HAP-1 (cell line): Measurements from ENCODE around the gene TNXB.
"Not testable (repeated sequence)": the region's sequence is repeated elsewhere in the genome, so short reads cannot be mapped to it uniquely, and the experiment has no call there.

Experiments used
- DNase-seq, 2 experiments: peaks; one replicate each; pipeline ENCODE4 v3.0.0-alpha.2; 2016 to 2020; ENCODE audit warnings: low spot score in 2 of 2
- H3K27me3 ChIP-seq: fragments of 250-450 bp; sonication (Bioruptor Pico); 2 replicates; pipeline ENCODE4 v1.5.1; 2020; ENCODE audit warnings: low read depth, mild to moderate bottlenecking, moderate library complexity
- H3K36me3 ChIP-seq: fragments of 250-450 bp; sonication (Bioruptor Pico); replicated peaks from 2 replicates; pipeline ENCODE4 v1.5.1; 2020; ENCODE audit warnings: mild to moderate bottlenecking
- H3K4me1 ChIP-seq: fragments of 250-450 bp; sonication (Bioruptor Pico); 2 replicates; pipeline ENCODE4 v1.5.1; 2020; ENCODE audit warnings: mild to moderate bottlenecking
- H3K4me3 ChIP-seq: fragments of 250-450 bp; sonication (Bioruptor Pico); 2 replicates; pipeline ENCODE4 v1.5.1; 2020; ENCODE audit warnings: mild to moderate bottlenecking, moderate library complexity
- H3K9me3 ChIP-seq: fragments of 250-450 bp; sonication (Bioruptor Pico); 2 replicates; pipeline ENCODE4 v1.5.1; 2020; ENCODE audit warnings: mild to moderate bottlenecking, moderate library complexity
- in situ Hi-C: fragments of 300-500 bp; cut with MboI; formaldehyde crosslinking; loops from 3 replicates; pipeline ENCODE4 v1.14.3; 2020; ENCODE audit warnings: low sequenced_read_pairs, inconsistent platforms, mixed read lengths

TNXB gene

GRCh38 chr6:32148289-32149091 is 39.4 kb upstream of the TNXB start:
- DNase-seq = no peak
- in situ Hi-C loops = no loop called here
- no peaks in the 10 kb centered on the region for H3K36me3 ChIP-seq
- peaks cover 8% of the 10 kb centered on the region for H3K4me1 ChIP-seq
- no peaks in the 10 kb centered on the region for H3K9me3 ChIP-seq
- no peak overlapping the region for H3K4me3 ChIP-seq
- H3K27me3 ChIP-seq = peaks cover 3% of the 10 kb centered on the region; the same call in 1 of the 2 replicates

DNA sequence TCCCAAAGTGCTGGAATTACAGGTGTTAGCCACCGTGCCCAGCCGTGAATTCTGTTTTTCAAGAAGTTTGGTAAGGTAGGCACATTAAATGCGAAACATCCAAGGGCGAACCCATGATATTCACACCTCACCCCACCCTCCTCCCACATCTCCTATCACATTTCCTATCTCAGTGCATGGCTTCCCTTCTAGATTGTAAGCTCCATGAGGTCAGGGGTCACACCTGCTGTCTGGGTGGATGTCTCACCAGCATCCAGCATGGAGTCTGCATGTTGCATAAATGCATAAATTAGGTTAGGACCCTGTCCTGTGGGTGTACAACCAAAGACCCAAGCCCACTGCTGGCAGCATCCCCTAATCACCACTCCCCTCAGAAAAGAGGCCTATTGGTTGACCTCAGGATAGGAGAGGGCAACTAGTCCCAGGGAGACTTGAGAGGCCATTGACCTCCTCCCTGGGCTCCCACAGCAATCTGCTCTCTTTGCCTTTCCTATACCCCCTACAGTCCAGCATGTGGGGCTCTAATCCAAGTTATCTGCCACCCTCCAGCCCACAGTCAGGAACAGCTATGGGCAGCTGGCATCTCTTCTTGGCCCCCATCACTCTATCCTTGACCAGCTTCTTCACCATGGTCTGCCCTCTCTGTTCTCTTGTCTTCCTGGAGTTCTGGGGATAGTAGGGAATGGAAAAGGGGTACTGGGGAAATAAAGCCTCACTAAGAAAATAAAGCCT is 38.4 kb upstream of the TNXB start:
- no peak overlapping the region for H3K4me3 ChIP-seq
- H3K36me3 ChIP-seq = no peaks in the 10 kb centered on the region
- no peak for DNase-seq
- in situ Hi-C loops = no loop called here
- no peaks in the 10 kb centered on the region for H3K9me3 ChIP-seq
- H3K27me3 ChIP-seq = peaks cover 3% of the 10 kb centered on the region; the same call in 1 of the 2 replicates
- peaks cover 3% of the 10 kb centered on the region; the same call in 1 of the 2 replicates for H3K4me1 ChIP-seq

- Histone ChIP-seq H3K36me3 (no peaks in the 10 kb centered on the region), H3K27me3 (peaks cover 3% of the 10 kb centered on the region; the same call in 1 of the 2 replicates), H3K9me3 (no peaks in the 10 kb centered on the region), H3K4me3 (no peak overlapping the region), H3K4me1 (peaks cover 3% of the 10 kb centered on the region; the same call in 1 of the 2 replicates)
- DNase-seq = no peak
- in situ Hi-C loops = no loop called here
These were observed 37.5 kb upstream of the TNXB start for GRCh38 chr6:32146687-32147086.

DNA sequence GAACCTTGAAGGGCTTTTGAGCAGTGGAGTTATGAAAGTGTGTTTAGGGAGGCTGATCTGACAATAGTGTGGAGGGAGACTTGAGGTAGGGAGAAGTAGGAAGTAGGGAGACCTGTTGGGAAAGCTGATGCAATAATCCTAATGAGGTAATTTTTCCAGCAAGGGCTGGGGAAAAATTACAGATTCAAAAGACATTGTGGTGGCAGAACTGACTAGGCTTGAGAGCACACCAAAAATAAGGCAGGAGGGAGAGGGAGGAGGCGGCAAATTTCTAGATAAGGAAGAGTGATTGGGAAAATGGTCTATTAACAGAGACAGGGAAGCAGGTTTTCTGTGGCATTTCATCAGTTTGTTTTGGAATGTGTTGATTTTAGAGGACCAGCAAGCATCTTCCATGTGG is 37.1 kb upstream of the TNXB start:
- H3K4me1 ChIP-seq = peaks cover 3% of the 10 kb centered on the region; the same call in 1 of the 2 replicates
- H3K36me3 ChIP-seq = no peaks in the 10 kb centered on the region
- no peak for DNase-seq
- H3K9me3 ChIP-seq = no peaks in the 10 kb centered on the region
- peaks cover 3% of the 10 kb centered on the region; the same call in 1 of the 2 replicates for H3K27me3 ChIP-seq
- H3K4me3 ChIP-seq = no peak overlapping the region
- in situ Hi-C loops = no loop called here

DNA sequence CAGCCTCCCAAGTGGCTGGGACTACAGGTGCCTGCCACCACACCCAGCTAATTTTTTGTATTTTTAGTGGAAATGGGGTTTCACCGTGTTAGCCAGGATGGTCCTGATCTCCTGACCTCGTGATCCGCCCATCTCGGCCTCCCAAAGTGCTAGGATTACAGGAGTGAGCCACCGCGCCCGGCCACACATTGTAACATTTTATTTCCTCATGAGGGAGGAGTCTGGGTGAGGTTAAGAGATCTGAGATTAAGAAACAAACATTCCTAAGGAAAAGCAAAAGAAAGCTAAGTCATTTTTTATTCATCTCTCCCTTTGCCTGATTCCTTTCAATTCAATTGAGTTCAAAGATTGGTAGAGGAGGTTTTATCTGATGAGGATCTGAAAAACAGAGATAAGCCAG is 35.1 kb upstream of the TNXB start:
- H3K9me3 ChIP-seq, in situ Hi-C loops, H3K4me1 ChIP-seq, H3K4me3 ChIP-seq, DNase-seq, H3K27me3 ChIP-seq, H3K36me3 ChIP-seq: not testable (repeated sequence)

GRCh38 chr6:32140420-32141046 is 31.4 kb upstream of the TNXB start:
- H3K9me3 ChIP-seq = no peaks in the 10 kb centered on the region
- H3K36me3 ChIP-seq = no peaks in the 10 kb centered on the region
- in situ Hi-C loops = no loop called here
- no peak for DNase-seq
- H3K4me1 ChIP-seq = peaks cover 5% of the 10 kb centered on the region
- H3K4me3 ChIP-seq = no peak overlapping the region
- 0 out of 2 replicates have a peak, but pooled peaks cover 4% of the 10 kb centered on the region for H3K27me3 ChIP-seq

GRCh38 chr6:32139590-32139989 is 30.5 kb upstream of the TNXB start:
- in situ Hi-C loops = no loop called here
- H3K4me1 ChIP-seq = peaks cover 5% of the 10 kb centered on the region
- no peaks in the 10 kb centered on the region for H3K36me3 ChIP-seq
- H3K4me3 ChIP-seq = no peak overlapping the region
- 0 out of 2 replicates have a peak, but pooled peaks cover 4% of the 10 kb centered on the region for H3K27me3 ChIP-seq
- DNase-seq = no peak
- H3K9me3 ChIP-seq = no peaks in the 10 kb centered on the region

- 0 out of 2 replicates have a peak, but pooled peaks cover 4% of the 10 kb centered on the region for H3K27me3 ChIP-seq
- in situ Hi-C loops = no loop called here
- H3K4me3 ChIP-seq = no peak overlapping the region
- peaks cover 2% of the 10 kb centered on the region; the same call in 1 of the 2 replicates for H3K4me1 ChIP-seq
- H3K9me3 ChIP-seq = no peaks in the 10 kb centered on the region
- DNase-seq = no peak
- no peaks in the 10 kb centered on the region for H3K36me3 ChIP-seq
These were observed 28.3 kb upstream of the TNXB start for GRCh38 chr6:32137454-32137853.

DNA sequence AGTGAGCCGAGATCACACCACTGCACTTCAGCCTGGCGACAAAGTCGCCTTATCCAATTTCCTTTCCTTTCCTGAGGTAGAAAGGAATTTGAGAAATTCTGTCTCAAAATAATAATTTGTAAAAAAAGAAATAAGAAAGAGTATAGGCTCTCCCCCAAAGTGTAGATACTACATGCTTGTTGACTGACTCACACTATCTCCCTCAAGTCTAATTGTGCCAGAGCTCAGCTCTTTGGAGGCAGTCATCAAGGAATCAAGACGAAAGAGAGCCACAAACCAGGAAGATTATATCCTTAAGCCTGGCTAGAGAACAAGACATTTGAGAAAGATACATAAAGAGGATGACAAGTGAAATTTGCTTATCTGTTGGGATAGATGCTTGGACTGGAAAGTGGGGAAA is 24.6 kb upstream of the TNXB start:
- Histone ChIP-seq H3K9me3 (no peaks in the 10 kb centered on the region), H3K36me3 (no peaks in the 10 kb centered on the region), H3K27me3 (0 out of 2 replicates have a peak, but pooled peaks cover 4% of the 10 kb centered on the region), H3K4me1 (peaks cover 12% of the 10 kb centered on the region), H3K4me3 (no peak overlapping the region)
- in situ Hi-C loops = no loop called here
- DNase-seq = no peak

- H3K36me3 ChIP-seq = 0 out of 2 replicates have a peak, but pooled peaks cover 3% of the 10 kb centered on the region
- H3K9me3 ChIP-seq = no peaks in the 10 kb centered on the region
- peaks cover 16% of the 10 kb centered on the region for H3K4me1 ChIP-seq
- H3K27me3 ChIP-seq = 0 out of 2 replicates have a peak, but pooled peaks cover 4% of the 10 kb centered on the region
- in situ Hi-C loops = no loop called here
- DNase-seq = no peak
- no peak overlapping the region for H3K4me3 ChIP-seq
These were observed 23.0 kb upstream of the TNXB start for GRCh38 chr6:32132110-32132509.

DNA sequence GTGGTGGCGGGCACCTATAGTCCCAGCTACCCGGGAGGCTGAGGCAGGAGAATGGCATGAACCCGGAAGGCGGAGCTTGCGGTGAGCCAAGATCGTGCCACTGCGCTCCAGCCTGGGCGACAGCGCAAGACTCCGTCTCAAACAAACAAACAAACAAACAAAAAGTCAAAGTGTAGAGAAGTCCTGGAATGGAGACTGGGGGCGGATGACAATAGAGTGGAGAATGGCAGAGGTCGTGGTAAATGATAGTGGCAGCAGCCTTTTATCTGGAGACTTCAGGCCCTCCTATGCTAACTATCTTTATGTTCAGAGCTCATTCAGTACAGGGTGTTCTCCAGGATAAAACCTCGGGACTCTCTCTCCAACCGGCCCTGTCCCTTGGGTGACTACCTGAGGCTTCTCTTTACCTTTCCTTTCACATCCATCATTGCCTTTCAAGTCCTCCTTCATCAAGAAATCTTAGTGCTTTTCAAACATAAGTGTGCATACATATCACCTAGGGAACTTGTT is 22.4 kb upstream of the TNXB start:
- in situ Hi-C loops = no loop called here
- no peak for DNase-seq
- Histone ChIP-seq H3K27me3 (0 out of 2 replicates have a peak, but pooled peaks cover 4% of the 10 kb centered on the region), H3K4me1 (peaks cover 17% of the 10 kb centered on the region), H3K4me3 (no peak overlapping the region), H3K36me3 (peaks cover 3% of the 10 kb centered on the region; the same call in 1 of the 2 replicates), H3K9me3 (no peaks in the 10 kb centered on the region)

- Histone ChIP-seq H3K4me1 (peaks cover 17% of the 10 kb centered on the region), H3K4me3 (peak overlapping the region; percentile 59), H3K27me3 (no peaks in the 10 kb centered on the region), H3K9me3 (no peaks in the 10 kb centered on the region), H3K36me3 (peaks cover 10% of the 10 kb centered on the region)
- no peak for DNase-seq
- in situ Hi-C loops = no loop called here
These were observed 20.4 kb upstream of the TNXB start for GRCh38 chr6:32129297-32130088.
